Glutamatergic neuron (in vitro differentiated cells): ENCODE results near the gene GSE1. TPM values are rescaled to one million over a fixed set of nuclear protein-coding genes. Genes with fewer than 3 reads are reported as not detected.

ENCODE experiments used
- DNase-seq: peaks from one replicate; pipeline ENCODE4 v3.0.0; 2022
- H3K27ac Mint-ChIP-seq: one replicate; pipeline ENCODE4 v1.8.0; 2020; ENCODE audit warnings: mild to moderate bottlenecking, mixed read lengths, inconsistent platforms; ENCODE audit not compliant: unreplicated experiment
- H3K27me3 Mint-ChIP-seq: one replicate; pipeline ENCODE4 v1.8.0; 2020; ENCODE audit warnings: mild to moderate bottlenecking, moderate library complexity, mixed read lengths, inconsistent platforms; ENCODE audit not compliant: unreplicated experiment
- H3K36me3 Mint-ChIP-seq: one replicate; pipeline ENCODE4 v1.8.0; 2020; ENCODE audit warnings: mild to moderate bottlenecking, mixed read lengths, inconsistent platforms; ENCODE audit not compliant: unreplicated experiment
- H3K4me1 Mint-ChIP-seq: one replicate; pipeline ENCODE4 v1.8.0; 2020; ENCODE audit warnings: mild to moderate bottlenecking, low read depth, mixed read lengths, inconsistent platforms; ENCODE audit not compliant: unreplicated experiment
- H3K4me3 Mint-ChIP-seq: one replicate; pipeline ENCODE4 v1.8.0; 2020; ENCODE audit warnings: mild to moderate bottlenecking, mixed read lengths, inconsistent platforms; ENCODE audit not compliant: unreplicated experiment
- H3K9me3 Mint-ChIP-seq: one replicate; pipeline ENCODE4 v1.8.0; 2020; ENCODE audit warnings: mild to moderate bottlenecking, moderate library complexity, mixed read lengths, inconsistent platforms; ENCODE audit not compliant: unreplicated experiment
- CTCF ChIP-seq: fragments of 200-600 bp; sonication (generic); IDR thresholded peaks from one replicate; pipeline ENCODE4 v1.5.0; 2021; ENCODE audit not compliant: partially characterized antibody, unreplicated experiment
- total RNA-seq: library from RNA; stranded (reverse); fragmentation: NEBNext Ultra II Directional; extraction: Animal tissue kit (Norgen Biotek cat#: 25700); gene quantifications from one replicate; pipeline ENCODE4 v1.2.1, GENCODE V29; 2021; ENCODE audit not compliant: unreplicated experiment

Gene GSE1
- total RNA-seq, 1 donor from 2014 or later = 473 TPM

- Mint-ChIP-seq H3K27me3 (peaks cover 23% of the 10 kb centered on the region), H3K36me3 (no peaks in the 10 kb centered on the region), H3K4me3 (peak overlapping the region; percentile 50), H3K9me3 (peaks cover 42% of the 10 kb centered on the region), H3K4me1 (peaks cover 42% of the 10 kb centered on the region), H3K27ac (peak overlapping the region; percentile 2)
- TF ChIP-seq CTCF = no peak
- no peak for DNase-seq
These were observed 4.6 kb upstream of the GSE1 start for GRCh38 chr16:85608515-85608885.

- H3K4me3 Mint-ChIP-seq = peak overlapping the region; percentile 50
These were observed 4.2 kb upstream of the GSE1 start for GRCh38 chr16:85608887-85609286.

GRCh38 chr16:85609539-85609938 is 3.6 kb upstream of the GSE1 start:
- TF ChIP-seq CTCF = no peak
- peaks cover 37% of the 10 kb centered on the region for H3K4me1 Mint-ChIP-seq
- H3K27me3 Mint-ChIP-seq = peaks cover 23% of the 10 kb centered on the region
- no peaks in the 10 kb centered on the region for H3K36me3 Mint-ChIP-seq
- peak overlapping the region; percentile 66 for H3K27ac Mint-ChIP-seq
- H3K4me3 Mint-ChIP-seq = peak overlapping the region; percentile 71
- H3K9me3 Mint-ChIP-seq = peaks cover 38% of the 10 kb centered on the region
- no peak for DNase-seq

More at GRCh38 chr16:85608887-85609286, 4.2 kb upstream of the GSE1 start:
- Mint-ChIP-seq H3K27ac (peak overlapping the region; percentile 75), H3K36me3 (no peaks in the 10 kb centered on the region), H3K4me1 (peaks cover 42% of the 10 kb centered on the region), H3K9me3 (peaks cover 42% of the 10 kb centered on the region), H3K27me3 (peaks cover 23% of the 10 kb centered on the region)
- TF ChIP-seq CTCF = no peak
- DNase-seq = no peak

- H3K27me3 Mint-ChIP-seq = peaks cover 23% of the 10 kb centered on the region
- peak overlapping the region; percentile 71 for H3K4me3 Mint-ChIP-seq
- no peak for DNase-seq
- peaks cover 38% of the 10 kb centered on the region for H3K9me3 Mint-ChIP-seq
- no peak for TF ChIP-seq CTCF
- peak overlapping the region; percentile 66 for H3K27ac Mint-ChIP-seq
- peaks cover 37% of the 10 kb centered on the region for H3K4me1 Mint-ChIP-seq
- H3K36me3 Mint-ChIP-seq = no peaks in the 10 kb centered on the region
These were observed 3.1 kb upstream of the GSE1 start for GRCh38 chr16:85610059-85610445.

- peaks cover 23% of the 10 kb centered on the region for H3K27me3 Mint-ChIP-seq
- no peaks in the 10 kb centered on the region for H3K36me3 Mint-ChIP-seq
- peaks cover 32% of the 10 kb centered on the region for H3K4me1 Mint-ChIP-seq
- peak; percentile 94 for DNase-seq
- peak overlapping the region; percentile 76 for H3K4me3 Mint-ChIP-seq
- TF ChIP-seq CTCF = peak; percentile 96
- H3K9me3 Mint-ChIP-seq = peaks cover 34% of the 10 kb centered on the region
- H3K27ac Mint-ChIP-seq = peak overlapping the region; percentile 90
These were observed 2.5 kb upstream of the GSE1 start for GRCh38 chr16:85610446-85611193.
